OCI-LY3 (cell line): ENCODE results near the gene KRT3.

Source experiments
- CTCF ChIP-seq: fragments of 200-600, 300-600 bp; sonication (generic); IDR thresholded peaks from 2 replicates; pipeline ENCODE4 v1.5.1; 2014; ENCODE audit warnings: antibody characterized with exemption, low read length, low read depth
- EZH2phosphoT487 ChIP-seq: fragments of 200-600 bp; shearing (Covaris generic); IDR thresholded peaks from 2 replicates; pipeline ENCODE4 v1.6.1; 2018; ENCODE audit warnings: antibody characterized with exemption, mixed run types, low read depth

GRCh38 chr12:52798671-52799504 is 3.0 kb upstream of the KRT3 start:
- TF ChIP-seq CTCF (no peak), EZH2phosphoT487 (no peak)
